ENCODE results near the gene APBA1.
"Not testable (repeated sequence)": the region's sequence is repeated elsewhere in the genome, so short reads cannot be mapped to it uniquely, and the experiment has no call there.

APBA1 gene

GRCh38 chr9:69603656-69604055, 68.5 kb downstream of the APBA1 start:
- ATAC-seq (no peak), DNase-seq (no peak)
- Mint-ChIP-seq H3K27me3 (no peaks in the 10 kb centered on the region), H3K4me3 (no peak overlapping the region), H3K27ac (no peak overlapping the region), H3K9me3 (peaks cover 0 to 5% of the 10 kb centered on the region in 2 donors), H3K4me1 (no peaks in the 10 kb centered on the region)

GRCh38 chr9:69602773-69603172, 69.4 kb downstream of the APBA1 start:
- H3K27ac Mint-ChIP-seq, result no peak overlapping the region
- peaks cover 0 to 5% of the 10 kb centered on the region in 2 donors for H3K9me3 Mint-ChIP-seq
- H3K27me3 Mint-ChIP-seq, result no peaks in the 10 kb centered on the region
- H3K4me1 Mint-ChIP-seq, result no peaks in the 10 kb centered on the region
- H3K4me3 Mint-ChIP-seq, result no peak overlapping the region
- DNase-seq, result no peak
- ATAC-seq, result no peak

DNA sequence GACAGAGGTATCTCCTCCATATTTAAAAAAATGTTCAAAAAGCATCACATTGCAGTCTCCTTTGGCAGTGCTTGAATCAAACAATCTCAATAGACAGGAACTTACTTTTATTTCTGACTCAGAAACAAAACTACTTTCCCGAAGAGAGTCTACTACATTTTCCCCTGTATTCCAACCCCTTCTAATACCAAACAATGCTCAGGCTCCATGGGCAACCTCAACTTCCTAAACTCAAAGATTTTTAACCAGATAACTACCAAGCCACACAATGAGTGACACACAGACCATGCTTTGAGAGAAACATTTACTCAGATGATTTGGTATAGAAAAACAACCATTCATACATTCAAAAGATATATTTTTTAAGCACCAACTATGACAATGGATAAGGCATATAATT, 70.5 kb downstream of the APBA1 start:
- ATAC-seq, result no peak
- DNase-seq, result no peak
- Mint-ChIP-seq H3K9me3 (peaks cover 0 to 5% of the 10 kb centered on the region in 2 donors), H3K27me3 (no peaks in the 10 kb centered on the region), H3K27ac (no peak overlapping the region), H3K4me1 (no peaks in the 10 kb centered on the region), H3K4me3 (no peak overlapping the region)

- DNase-seq, result no peak
- Mint-ChIP-seq H3K27me3 (no peaks in the 10 kb centered on the region), H3K9me3 (peaks cover 0 to 5% of the 10 kb centered on the region in 2 donors), H3K4me3 (no peak overlapping the region), H3K4me1 (no peaks in the 10 kb centered on the region), H3K27ac (no peak overlapping the region)
- ATAC-seq, result no peak
These were observed 71.7 kb downstream of the APBA1 start for GRCh38 chr9:69600314-69601047.

GRCh38 chr9:69599232-69599971, 72.8 kb downstream of the APBA1 start:
- ATAC-seq (no peak), DNase-seq (no peak)
- Mint-ChIP-seq H3K4me1 (no peaks in the 10 kb centered on the region), H3K4me3 (no peak overlapping the region), H3K27ac (no peak overlapping the region), H3K9me3 (peaks cover 0 to 5% of the 10 kb centered on the region in 2 donors), H3K27me3 (no peaks in the 10 kb centered on the region)

GRCh38 chr9:69596906-69597305, 75.3 kb downstream of the APBA1 start:
- not testable (repeated sequence) for H3K9me3 Mint-ChIP-seq, DNase-seq, ATAC-seq, H3K27me3 Mint-ChIP-seq, H3K4me1 Mint-ChIP-seq, H3K27ac Mint-ChIP-seq, H3K4me3 Mint-ChIP-seq

DNA sequence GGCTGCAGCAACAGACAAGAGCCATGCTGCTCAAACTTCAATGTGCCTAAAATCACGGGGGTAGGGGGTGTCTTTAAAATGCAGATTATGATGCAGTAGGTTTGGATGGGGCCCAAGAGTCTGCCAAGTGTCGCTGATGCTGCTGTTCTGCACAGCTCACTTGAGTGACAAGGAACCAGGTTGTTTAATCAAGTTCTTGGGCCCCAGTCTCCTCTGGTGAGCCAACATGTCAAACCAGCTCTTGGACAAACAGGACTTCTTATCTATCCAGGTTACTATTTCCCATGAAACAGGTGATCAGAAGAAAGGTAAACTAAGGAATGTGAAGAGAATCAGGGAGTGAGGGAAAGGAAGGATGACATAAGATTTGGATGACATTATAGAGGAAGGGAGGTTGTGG, 78.0 kb downstream of the APBA1 start:
- Mint-ChIP-seq H3K27ac (no peak overlapping the region), H3K4me3 (no peak overlapping the region), H3K4me1 (no peaks in the 10 kb centered on the region), H3K9me3 (peaks cover 0 to 1% of the 10 kb centered on the region in 2 donors), H3K27me3 (peaks cover 25% of the 10 kb centered on the region)
- ATAC-seq, result no peak
- DNase-seq, result no peak

DNA sequence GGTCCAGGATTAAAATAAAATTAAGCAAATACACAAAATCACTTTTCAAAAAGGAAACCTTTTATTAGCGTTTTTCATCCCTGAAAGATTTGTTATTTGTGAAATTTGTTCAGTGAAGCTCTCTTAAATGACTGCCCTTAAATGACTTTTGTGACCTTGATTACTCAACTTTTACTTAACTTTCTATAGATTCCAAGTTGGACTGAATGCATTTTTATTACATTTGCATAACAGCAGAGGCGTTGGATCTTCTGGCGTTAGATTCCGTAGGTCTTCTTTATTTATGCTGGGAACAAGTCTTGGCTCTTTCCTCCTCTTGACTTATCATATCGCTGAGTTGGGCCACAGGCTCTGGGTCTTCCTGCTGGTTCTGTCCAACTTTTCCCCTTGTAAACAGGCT, 78.4 kb downstream of the APBA1 start:
- H3K4me3 Mint-ChIP-seq, result no peak overlapping the region
- H3K27me3 Mint-ChIP-seq, result peaks cover 25% of the 10 kb centered on the region
- ATAC-seq, result no peak
- H3K4me1 Mint-ChIP-seq, result no peaks in the 10 kb centered on the region
- DNase-seq, result no peak
- H3K9me3 Mint-ChIP-seq, result no peaks in the 10 kb centered on the region
- no peak overlapping the region for H3K27ac Mint-ChIP-seq

GRCh38 chr9:69593301-69593700, 78.9 kb downstream of the APBA1 start:
- Mint-ChIP-seq H3K4me1 (no peaks in the 10 kb centered on the region), H3K27ac (no peak overlapping the region), H3K27me3 (peaks cover 25% of the 10 kb centered on the region), H3K9me3 (no peaks in the 10 kb centered on the region), H3K4me3 (no peak overlapping the region)
- ATAC-seq, result no peak
- DNase-seq, result no peak

- Mint-ChIP-seq H3K27ac (peak overlapping the region in 1 of 2 donors; percentile 55), H3K4me1 (no peaks in the 10 kb centered on the region), H3K4me3 (no peak overlapping the region), H3K27me3 (peaks cover 34% of the 10 kb centered on the region), H3K9me3 (no peaks in the 10 kb centered on the region)
- DNase-seq (no peak), ATAC-seq (no peak)
These were observed 81.9 kb downstream of the APBA1 start for GRCh38 chr9:69590266-69590665.

DNA sequence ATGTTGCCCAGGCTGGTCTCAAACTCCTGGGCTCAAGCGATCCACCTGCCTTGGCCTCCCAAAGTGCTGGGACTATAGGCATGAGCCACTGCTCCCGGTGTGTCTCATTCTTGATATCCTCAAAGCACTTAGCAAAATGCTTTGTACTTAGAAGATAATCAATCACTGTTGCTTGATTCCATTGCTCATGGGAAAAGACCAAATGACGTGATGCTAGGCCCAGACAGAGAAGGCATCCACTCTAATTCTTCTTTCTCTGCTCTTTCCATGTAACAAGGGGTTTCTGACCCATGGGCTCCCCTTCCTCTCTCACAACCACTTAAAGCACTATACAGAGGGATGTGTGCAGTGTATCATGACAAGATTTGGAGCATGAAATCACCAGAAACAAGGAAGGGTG, 83.0 kb downstream of the APBA1 start:
- Mint-ChIP-seq H3K27me3 (peaks cover 35% of the 10 kb centered on the region), H3K9me3 (no peaks in the 10 kb centered on the region), H3K4me3 (no peak overlapping the region), H3K27ac (no peak overlapping the region), H3K4me1 (no peaks in the 10 kb centered on the region)
- ATAC-seq, result no peak
- no peak for DNase-seq

GRCh38 chr9:69585571-69585970, 86.6 kb downstream of the APBA1 start:
- DNase-seq (no peak), ATAC-seq (no peak)
- H3K27ac Mint-ChIP-seq, result no peak overlapping the region
- no peaks in the 10 kb centered on the region for H3K9me3 Mint-ChIP-seq
- peaks cover 25% of the 10 kb centered on the region for H3K27me3 Mint-ChIP-seq
- H3K4me1 Mint-ChIP-seq, result no peaks in the 10 kb centered on the region
- H3K4me3 Mint-ChIP-seq, result no peak overlapping the region

- Mint-ChIP-seq H3K4me3 (no peak overlapping the region), H3K27me3 (peaks cover 24% of the 10 kb centered on the region), H3K9me3 (no peaks in the 10 kb centered on the region), H3K27ac (no peak overlapping the region), H3K4me1 (no peaks in the 10 kb centered on the region)
- ATAC-seq (no peak), DNase-seq (no peak)
These were observed 87.4 kb downstream of the APBA1 start for GRCh38 chr9:69584759-69585158.

GRCh38 chr9:69583645-69584234, 88.4 kb downstream of the APBA1 start:
- Mint-ChIP-seq H3K4me1 (no peaks in the 10 kb centered on the region), H3K27me3 (peaks cover 31% of the 10 kb centered on the region), H3K27ac (no peak overlapping the region), H3K9me3 (no peaks in the 10 kb centered on the region), H3K4me3 (no peak overlapping the region)
- no peak for DNase-seq
- ATAC-seq, result no peak

DNA sequence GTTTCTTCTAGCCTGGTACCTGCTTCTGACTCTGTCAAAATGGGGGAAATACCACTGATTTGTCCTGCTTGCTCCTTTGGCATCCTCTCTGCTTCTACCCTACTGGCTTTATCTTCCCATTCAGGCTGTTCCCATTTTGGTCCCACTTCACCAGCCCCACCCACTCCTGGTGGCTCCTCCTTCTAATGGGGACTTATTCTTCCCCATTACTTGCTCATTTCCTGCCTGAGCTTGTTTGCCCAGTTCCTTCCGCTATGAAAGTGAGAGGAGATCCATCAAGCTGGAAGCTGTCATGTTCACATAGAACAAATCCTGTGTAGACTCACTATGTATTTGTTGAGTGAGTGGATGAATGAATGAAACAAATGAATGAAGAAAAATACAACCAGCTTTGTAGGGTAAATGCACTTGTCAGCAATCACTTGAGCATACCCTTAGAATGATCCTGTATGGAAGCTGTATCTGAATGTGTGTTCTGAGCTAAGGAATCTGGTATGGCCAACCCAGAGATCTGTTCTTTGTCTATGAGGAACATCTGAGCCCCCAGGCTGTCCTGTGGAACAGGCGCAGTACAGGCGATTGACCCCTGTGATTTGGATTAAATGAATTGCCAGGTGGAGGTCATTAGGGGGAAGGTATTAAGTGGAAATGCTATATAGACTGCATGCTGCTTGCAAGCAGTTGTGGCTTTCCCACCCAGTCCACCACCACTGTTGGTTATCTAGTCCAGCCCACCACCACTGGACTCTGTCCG, 89.5 kb downstream of the APBA1 start:
- Mint-ChIP-seq H3K9me3 (no peaks in the 10 kb centered on the region), H3K4me1 (no peaks in the 10 kb centered on the region), H3K27ac (no peak overlapping the region), H3K4me3 (no peak overlapping the region), H3K27me3 (peaks cover 38% of the 10 kb centered on the region)
- no peak for DNase-seq
- ATAC-seq, result no peak

DNA sequence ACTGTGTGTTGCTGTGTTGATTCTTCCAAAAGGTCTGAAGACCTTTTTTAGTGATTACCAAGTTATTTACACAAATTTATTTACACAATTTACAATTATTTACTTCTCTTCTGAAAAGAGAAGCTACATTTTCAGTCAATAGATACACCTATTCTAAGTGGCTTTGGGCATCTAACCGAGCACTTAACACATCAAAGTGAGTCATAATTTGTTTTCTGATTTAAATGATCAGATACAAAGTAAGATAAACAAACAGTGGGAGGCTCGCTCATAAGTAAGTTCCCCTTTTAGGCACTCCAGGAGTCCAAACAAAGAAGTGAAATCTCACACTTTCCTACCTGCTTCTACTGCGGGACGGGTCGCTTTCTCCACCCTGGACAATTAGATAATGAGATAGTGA, 90.2 kb downstream of the APBA1 start:
- DNase-seq (no peak), ATAC-seq (no peak)
- Mint-ChIP-seq H3K4me3 (no peak overlapping the region), H3K9me3 (no peaks in the 10 kb centered on the region), H3K27me3 (peaks cover 38% of the 10 kb centered on the region), H3K27ac (no peak overlapping the region), H3K4me1 (no peaks in the 10 kb centered on the region)

Data from stimulated activated naive CD8-positive, alpha-beta T cell treated with anti-CD3 and anti-CD28 coated beads, Interleukin-15, amount 100 ng/mL, for 72 hours (primary cell).